HCT116 (cell line): Measurements from ENCODE around the gene CCDC158. TPM values are rescaled to one million over a fixed set of nuclear protein-coding genes. Genes with fewer than 3 reads are reported as not detected.

Source experiments
- ATAC-seq: fragments of 200-7000 bp; cut with Tn5 transposase; 2 replicates; pipeline ENCODE4 v1.9.1; 2020; ENCODE audit warnings: mild to moderate bottlenecking, moderate library complexity
- BruUV-seq: library from RNA; stranded (reverse); fragments of 400-500 nt; replicated peaks from 2 replicates; lab custom pipeline; 2021; lab: Mats Ljungman, UMichigan
- CTCF ChIA-PET: fragments of 300-600 bp; sonication (Branson Sonifier 250); formaldehyde crosslinking; loops from one replicate; lab custom pipeline; 2021; ENCODE audit warnings: antibody characterized with exemption; lab: Charles Lee
- POLR2A ChIA-PET: fragments of 300-600, 350-600 bp; sonication (Branson Sonifier 250); formaldehyde crosslinking; loops from one replicate; lab custom pipeline; 2021; ENCODE audit warnings: antibody characterized with exemption; lab: Charles Lee
- RAD21 ChIA-PET, 2 experiments: fragments of 300-600 bp; sonication (Branson Sonifier 250); formaldehyde crosslinking; loops; one replicate each; lab custom pipeline; 2023; ENCODE audit warnings: low total read pairs in 2 of 2; ENCODE audit not compliant: uncharacterized antibody in 2 of 2, unreplicated experiment in 2 of 2, low non-redundant PET in 1 of 2; lab: Charles Lee
- DNase-seq: peaks from one replicate; pipeline ENCODE4 v3.0.0-alpha.2; 2010; ENCODE audit warnings: low read depth, low spot score
- H2AFZ ChIP-seq: fragments of 200-600 bp; shearing (Covaris generic), sonication (generic); 2 replicates; pipeline ENCODE4 v1.6.1; 2017; ENCODE audit warnings: low read depth, mixed run types, mixed read lengths, antibody characterized with exemption, low read length; ENCODE audit not compliant: poor library complexity, severe bottlenecking
- H3K27ac ChIP-seq: 2 replicates; pipeline ENCODE4 v1.5.1; 2012; ENCODE audit warnings: low read depth, low read length
- H3K27me3 ChIP-seq: fragments of 200-600 bp; sonication (generic); 2 replicates; pipeline ENCODE4 v1.6.1; 2016; ENCODE audit warnings: mixed run types, low read length, mixed read lengths; ENCODE audit not compliant: insufficient read depth
- H3K36me3 ChIP-seq, 2 experiments: fragments of 200-500 bp in 1 of 2; fragments of 200-600 bp in 1 of 2; sonication (Bioruptor generic) in 1 of 2; sonication (generic) in 1 of 2; 2 replicates each; pipeline versions ENCODE4 v1.5.1 to v1.6.1; 2014 to 2016; ENCODE audit warnings: low read length in 2 of 2, inconsistent platforms in 1 of 2, mixed read lengths in 1 of 2, mixed run types in 1 of 2; ENCODE audit not compliant: insufficient read depth in 2 of 2, control insufficient read depth in 1 of 2
- H3K4me1 ChIP-seq, 2 experiments: fragments of 200-600 bp in 1 of 2; sonication (generic) in 1 of 2; 2 replicates each; pipeline versions ENCODE4 v1.5.1 to v1.6.1; 2012 to 2017; ENCODE audit warnings: low read length in 2 of 2, inconsistent platforms in 1 of 2, mild to moderate bottlenecking in 1 of 2, mixed read lengths in 1 of 2, mixed run types in 1 of 2, moderate library complexity in 1 of 2; ENCODE audit not compliant: insufficient read depth in 2 of 2, control insufficient read depth in 1 of 2
- H3K4me2 ChIP-seq: fragments of 200-600 bp; sonication (generic); 2 replicates; pipeline ENCODE4 v1.6.1; 2017; ENCODE audit warnings: mixed run types, low read length, mixed read lengths
- H3K4me3 ChIP-seq, 2 experiments: fragments of 200-600 bp in 1 of 2; sonication (generic) in 1 of 2; replicated peaks in 1 of 2; 2 replicates each; pipeline ENCODE4 v1.5.1; 2011 to 2016; ENCODE audit warnings: low read length in 2 of 2, control low read depth in 1 of 2, low read depth in 1 of 2, mild to moderate bottlenecking in 1 of 2, mixed read lengths in 1 of 2, mixed run types in 1 of 2
- H3K79me2 ChIP-seq: fragments of 200-600 bp; sonication (generic); 2 replicates; pipeline ENCODE4 v1.6.1; 2017; ENCODE audit warnings: mild to moderate bottlenecking, mixed run types, low read length, moderate library complexity, mixed read lengths; ENCODE audit not compliant: insufficient read depth
- H3K9ac ChIP-seq: fragments of 200-600 bp; sonication (generic); 2 replicates; pipeline ENCODE4 v1.6.1; 2016; ENCODE audit warnings: low read length, mixed read lengths
- H3K9me2 ChIP-seq: fragments of 200-600 bp; sonication (generic), shearing (Covaris generic); 2 replicates; pipeline ENCODE4 v1.6.1; 2017; ENCODE audit warnings: mixed run types, mild to moderate bottlenecking, moderate library complexity; ENCODE audit not compliant: insufficient read depth
- H3K9me3 ChIP-seq, 2 experiments: fragments of 200-500 bp in 1 of 2; fragments of 200-600 bp in 1 of 2; sonication (Bioruptor generic) in 1 of 2; sonication (generic) in 1 of 2; 2 replicates each; pipeline ENCODE4 v1.6.1; 2014 to 2017; ENCODE audit warnings: low read length in 2 of 2, mixed read lengths in 2 of 2, inconsistent platforms in 1 of 2, low read depth in 1 of 2, mild to moderate bottlenecking in 1 of 2, mixed run types in 1 of 2, moderate library complexity in 1 of 2; ENCODE audit not compliant: control insufficient read depth in 1 of 2, insufficient read depth in 1 of 2
- H4K20me1 ChIP-seq: fragments of 200-600 bp; sonication (generic), shearing (Covaris generic); 2 replicates; pipeline ENCODE4 v1.6.1; 2017; ENCODE audit warnings: mixed run types, mild to moderate bottlenecking, moderate library complexity; ENCODE audit not compliant: insufficient read depth
- CBX3 ChIP-seq: IDR thresholded peaks from 2 replicates; pipeline ENCODE4 v1.6.1; 2012; ENCODE audit warnings: low read depth
- EGR1 ChIP-seq: IDR thresholded peaks from 2 replicates; pipeline ENCODE4 v1.6.1; 2012; ENCODE audit warnings: low read depth
- FOSL1 ChIP-seq: IDR thresholded peaks from 2 replicates; pipeline ENCODE4 v1.6.1; 2012; ENCODE audit warnings: low read depth
- RAD21 ChIP-seq: IDR thresholded peaks from 2 replicates; pipeline ENCODE4 v1.6.1; 2012; ENCODE audit warnings: low read depth, mild to moderate bottlenecking
- YY1 ChIP-seq: IDR thresholded peaks from 2 replicates; pipeline ENCODE4 v1.6.1; 2011; ENCODE audit warnings: low read length, low read depth, moderate library complexity, mild to moderate bottlenecking; ENCODE audit not compliant: insufficient replicate concordance; ENCODE audit errors: extremely low read depth
- intact Hi-C: fragments of 100-400 bp; cut with micrococcal nuclease; formaldehyde crosslinking; loops from 2 replicates; pipeline ENCODE4 v1.10.0; 2022
- total RNA-seq: library from RNA; stranded (reverse); gene quantifications from one replicate; pipeline ENCODE4 v1.2.1, GENCODE V29; 2021; ENCODE audit not compliant: unreplicated experiment
- TF ChIP-seq, protein P1 (sequence below): IDR thresholded peaks from 2 replicates; pipeline ENCODE4 v1.6.1; 2012; ENCODE audit warnings: low read depth
- TF ChIP-seq, protein P2 (sequence below): IDR thresholded peaks from 2 replicates; pipeline ENCODE4 v1.6.1; 2011; ENCODE audit warnings: mild to moderate bottlenecking, low read length, moderate library complexity; ENCODE audit not compliant: insufficient replicate concordance; ENCODE audit errors: extremely low read depth
- TF ChIP-seq, protein P3 (sequence below), 3 experiments: fragments of 200-600 bp in 1 of 3; sonication (generic) in 1 of 3; IDR thresholded peaks in 2 of 3; conservative IDR thresholded peaks in 1 of 3; 2 replicates each; pipeline ENCODE4 v1.5.1; 2012 to 2017; ENCODE audit warnings: low read depth in 2 of 3, low read length in 2 of 3, antibody characterized with exemption in 1 of 3, borderline replicate concordance in 1 of 3, control low read depth in 1 of 3, mild to moderate bottlenecking in 1 of 3, mixed read lengths in 1 of 3, mixed run types in 1 of 3, moderate library complexity in 1 of 3; ENCODE audit not compliant: insufficient read depth in 1 of 3
- TF ChIP-seq, protein P4 (sequence below): IDR thresholded peaks from 2 replicates; pipeline ENCODE4 v1.6.1; 2012

The CCDC158 gene
- total RNA-seq, 1 experiment from 2014 or later, result not detected

DNA sequence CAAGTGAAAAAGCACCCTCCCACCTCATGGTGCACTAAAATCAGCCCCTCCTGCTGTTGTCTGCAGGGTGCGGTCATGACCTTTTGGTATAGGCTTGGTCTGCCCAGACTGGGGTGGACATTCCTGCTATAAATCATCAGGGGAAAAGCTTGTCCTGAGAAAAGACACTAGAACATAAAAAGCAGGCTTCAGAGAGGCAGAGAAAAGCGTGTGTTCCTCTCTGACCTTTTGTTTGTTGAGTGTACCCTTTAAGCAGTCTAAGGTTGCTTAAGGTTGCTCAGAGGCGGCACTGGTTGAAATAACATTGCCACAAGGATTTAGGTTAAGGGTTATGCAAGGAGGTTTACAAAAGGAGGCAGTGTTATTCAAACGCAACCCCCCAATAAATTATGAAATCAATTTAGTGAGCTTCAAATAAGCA lies 43.5 kb downstream of the CCDC158 start:
- Histone ChIP-seq H3K36me3 (no peaks in the 10 kb centered on the region), H3K79me2 (no peaks in the 10 kb centered on the region), H4K20me1 (no peaks in the 10 kb centered on the region), H3K9me2 (no peaks in the 10 kb centered on the region), H2AFZ (peak overlapping the region; percentile 74), H3K9me3 (no peaks in the 10 kb centered on the region), H3K9ac (no peak overlapping the region), H3K27ac (no peak overlapping the region), H3K4me3 (no peak overlapping the region), H3K4me1 (peaks cover 3 to 15% of the 10 kb centered on the region in 2 experiments; a peak in 3 of 4 replicates), H3K4me2 (peak overlapping the region; percentile 18; the same call in 1 of the 2 replicates), H3K27me3 (no peaks in the 10 kb centered on the region)
- ChIA-PET CTCF (interaction anchor here (0.6 to 6.7 kb wide), 24 partner anchors 9 to 485 kb away, joined by 3 to 151 read pairs (median 4); partner anchors contain the start of gene STBD1), RAD21 (interaction anchor here (1.0 to 2.3 kb wide), 5 partner anchors 70 to 198 kb away, joined by 3 to 12 read pairs (median 10); partner anchors contain the start of gene STBD1 (in 1 of the 2)), POLR2A (interaction anchor here (2.1 to 2.4 kb wide), 2 partner anchors 71 to 197 kb away, joined by 10 to 12 read pairs; partner anchors contain the start of gene STBD1)
- ATAC-seq (peak; percentile 23; the same call in 1 of the 2 replicates), DNase-seq (no peak)
- no TSS peak for BruUV-seq
- TF ChIP-seq FOSL1 (no peak), EGR1 (no peak), RAD21 (no peak), CBX3 (no peak), YY1 (no peak)
- TF ChIP-seq, protein P1, sequence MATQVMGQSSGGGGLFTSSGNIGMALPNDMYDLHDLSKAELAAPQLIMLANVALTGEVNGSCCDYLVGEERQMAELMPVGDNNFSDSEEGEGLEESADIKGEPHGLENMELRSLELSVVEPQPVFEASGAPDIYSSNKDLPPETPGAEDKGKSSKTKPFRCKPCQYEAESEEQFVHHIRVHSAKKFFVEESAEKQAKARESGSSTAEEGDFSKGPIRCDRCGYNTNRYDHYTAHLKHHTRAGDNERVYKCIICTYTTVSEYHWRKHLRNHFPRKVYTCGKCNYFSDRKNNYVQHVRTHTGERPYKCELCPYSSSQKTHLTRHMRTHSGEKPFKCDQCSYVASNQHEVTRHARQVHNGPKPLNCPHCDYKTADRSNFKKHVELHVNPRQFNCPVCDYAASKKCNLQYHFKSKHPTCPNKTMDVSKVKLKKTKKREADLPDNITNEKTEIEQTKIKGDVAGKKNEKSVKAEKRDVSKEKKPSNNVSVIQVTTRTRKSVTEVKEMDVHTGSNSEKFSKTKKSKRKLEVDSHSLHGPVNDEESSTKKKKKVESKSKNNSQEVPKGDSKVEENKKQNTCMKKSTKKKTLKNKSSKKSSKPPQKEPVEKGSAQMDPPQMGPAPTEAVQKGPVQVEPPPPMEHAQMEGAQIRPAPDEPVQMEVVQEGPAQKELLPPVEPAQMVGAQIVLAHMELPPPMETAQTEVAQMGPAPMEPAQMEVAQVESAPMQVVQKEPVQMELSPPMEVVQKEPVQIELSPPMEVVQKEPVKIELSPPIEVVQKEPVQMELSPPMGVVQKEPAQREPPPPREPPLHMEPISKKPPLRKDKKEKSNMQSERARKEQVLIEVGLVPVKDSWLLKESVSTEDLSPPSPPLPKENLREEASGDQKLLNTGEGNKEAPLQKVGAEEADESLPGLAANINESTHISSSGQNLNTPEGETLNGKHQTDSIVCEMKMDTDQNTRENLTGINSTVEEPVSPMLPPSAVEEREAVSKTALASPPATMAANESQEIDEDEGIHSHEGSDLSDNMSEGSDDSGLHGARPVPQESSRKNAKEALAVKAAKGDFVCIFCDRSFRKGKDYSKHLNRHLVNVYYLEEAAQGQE, result no peak
- TF ChIP-seq, protein P2, sequence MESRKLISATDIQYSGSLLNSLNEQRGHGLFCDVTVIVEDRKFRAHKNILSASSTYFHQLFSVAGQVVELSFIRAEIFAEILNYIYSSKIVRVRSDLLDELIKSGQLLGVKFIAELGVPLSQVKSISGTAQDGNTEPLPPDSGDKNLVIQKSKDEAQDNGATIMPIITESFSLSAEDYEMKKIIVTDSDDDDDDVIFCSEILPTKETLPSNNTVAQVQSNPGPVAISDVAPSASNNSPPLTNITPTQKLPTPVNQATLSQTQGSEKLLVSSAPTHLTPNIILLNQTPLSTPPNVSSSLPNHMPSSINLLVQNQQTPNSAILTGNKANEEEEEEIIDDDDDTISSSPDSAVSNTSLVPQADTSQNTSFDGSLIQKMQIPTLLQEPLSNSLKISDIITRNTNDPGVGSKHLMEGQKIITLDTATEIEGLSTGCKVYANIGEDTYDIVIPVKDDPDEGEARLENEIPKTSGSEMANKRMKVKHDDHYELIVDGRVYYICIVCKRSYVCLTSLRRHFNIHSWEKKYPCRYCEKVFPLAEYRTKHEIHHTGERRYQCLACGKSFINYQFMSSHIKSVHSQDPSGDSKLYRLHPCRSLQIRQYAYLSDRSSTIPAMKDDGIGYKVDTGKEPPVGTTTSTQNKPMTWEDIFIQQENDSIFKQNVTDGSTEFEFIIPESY, result no peak
- TF ChIP-seq, protein P3, sequence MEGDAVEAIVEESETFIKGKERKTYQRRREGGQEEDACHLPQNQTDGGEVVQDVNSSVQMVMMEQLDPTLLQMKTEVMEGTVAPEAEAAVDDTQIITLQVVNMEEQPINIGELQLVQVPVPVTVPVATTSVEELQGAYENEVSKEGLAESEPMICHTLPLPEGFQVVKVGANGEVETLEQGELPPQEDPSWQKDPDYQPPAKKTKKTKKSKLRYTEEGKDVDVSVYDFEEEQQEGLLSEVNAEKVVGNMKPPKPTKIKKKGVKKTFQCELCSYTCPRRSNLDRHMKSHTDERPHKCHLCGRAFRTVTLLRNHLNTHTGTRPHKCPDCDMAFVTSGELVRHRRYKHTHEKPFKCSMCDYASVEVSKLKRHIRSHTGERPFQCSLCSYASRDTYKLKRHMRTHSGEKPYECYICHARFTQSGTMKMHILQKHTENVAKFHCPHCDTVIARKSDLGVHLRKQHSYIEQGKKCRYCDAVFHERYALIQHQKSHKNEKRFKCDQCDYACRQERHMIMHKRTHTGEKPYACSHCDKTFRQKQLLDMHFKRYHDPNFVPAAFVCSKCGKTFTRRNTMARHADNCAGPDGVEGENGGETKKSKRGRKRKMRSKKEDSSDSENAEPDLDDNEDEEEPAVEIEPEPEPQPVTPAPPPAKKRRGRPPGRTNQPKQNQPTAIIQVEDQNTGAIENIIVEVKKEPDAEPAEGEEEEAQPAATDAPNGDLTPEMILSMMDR (IDR thresholded peaks at IDR 0.05 in 2 of 3, conservative IDR thresholded peaks at IDR 0.05 in 1 of 3; ENCODE audit: borderline replicate concordance in 1 of 3, insufficient read depth in 1 of 3, low read depth in 2 of 3, low read length in 2 of 3), result no peak
- TF ChIP-seq, protein P4, sequence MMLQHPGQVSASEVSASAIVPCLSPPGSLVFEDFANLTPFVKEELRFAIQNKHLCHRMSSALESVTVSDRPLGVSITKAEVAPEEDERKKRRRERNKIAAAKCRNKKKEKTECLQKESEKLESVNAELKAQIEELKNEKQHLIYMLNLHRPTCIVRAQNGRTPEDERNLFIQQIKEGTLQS, result no peak
- intact Hi-C loops, result loop anchor here (5.0 kb wide), 1 partner anchor 380 kb away; no protein-coding TSS in a partner anchor
